ENCODE data around the gene ZNF138.

- TF ChIP-seq GATA2 (IDR thresholded peaks at IDR 0.05; ENCODE audit: low read depth, low read length): no peak
- TF ChIP-seq GATA3 (IDR thresholded peaks at IDR 0.05; ENCODE audit: low read depth, low read length): no peak
Observed at GRCh38 chr7:64874562-64875250, 80.5 kb downstream of the ZNF138 start.
